Fibroblast of the aortic adventitia (primary cell): ENCODE measurements around the gene IL15RA. TPM values are rescaled to one million over a fixed set of nuclear protein-coding genes. Genes with fewer than 3 reads are reported as not detected.

Experiments used
- DNase-seq: peaks from one replicate; pipeline ENCODE4 v3.0.0-alpha.2; 2010; ENCODE audit warnings: low read depth
- H3K4me3 ChIP-seq: 2 replicates; pipeline ENCODE4 v1.5.1; 2011; ENCODE audit warnings: low read depth, mild to moderate bottlenecking, control low read depth, low read length, moderate library complexity
- small RNA-seq: library from RNA; depleted of rRNA; stranded (forward); fragments of <200 nt; gene quantifications from one replicate; pipeline ENCODE3, GENCODE V24; 2012
- total RNA-seq: library from RNA; depleted of rRNA; stranded (reverse); fragments of >200 nt; gene quantifications from 2 replicates; pipeline ENCODE4 v1.2.3, GENCODE V29; 2012; ENCODE audit warnings: low replicate concordance
- TF ChIP-seq, protein P1 (sequence below): IDR thresholded peaks from 2 replicates; pipeline ENCODE4 v1.5.1; 2011; ENCODE audit warnings: mild to moderate bottlenecking, low read length, control low read depth, inconsistent platforms; ENCODE audit not compliant: insufficient read depth

IL15RA gene
- total RNA-seq, 1 donor: 5.7 TPM

GRCh38 chr10:5906651-5907050 lies 70.7 kb downstream of the IL15RA start:
- no peak overlapping the region for H3K4me3 ChIP-seq
- DNase-seq: no peak
- TF ChIP-seq, protein P1, sequence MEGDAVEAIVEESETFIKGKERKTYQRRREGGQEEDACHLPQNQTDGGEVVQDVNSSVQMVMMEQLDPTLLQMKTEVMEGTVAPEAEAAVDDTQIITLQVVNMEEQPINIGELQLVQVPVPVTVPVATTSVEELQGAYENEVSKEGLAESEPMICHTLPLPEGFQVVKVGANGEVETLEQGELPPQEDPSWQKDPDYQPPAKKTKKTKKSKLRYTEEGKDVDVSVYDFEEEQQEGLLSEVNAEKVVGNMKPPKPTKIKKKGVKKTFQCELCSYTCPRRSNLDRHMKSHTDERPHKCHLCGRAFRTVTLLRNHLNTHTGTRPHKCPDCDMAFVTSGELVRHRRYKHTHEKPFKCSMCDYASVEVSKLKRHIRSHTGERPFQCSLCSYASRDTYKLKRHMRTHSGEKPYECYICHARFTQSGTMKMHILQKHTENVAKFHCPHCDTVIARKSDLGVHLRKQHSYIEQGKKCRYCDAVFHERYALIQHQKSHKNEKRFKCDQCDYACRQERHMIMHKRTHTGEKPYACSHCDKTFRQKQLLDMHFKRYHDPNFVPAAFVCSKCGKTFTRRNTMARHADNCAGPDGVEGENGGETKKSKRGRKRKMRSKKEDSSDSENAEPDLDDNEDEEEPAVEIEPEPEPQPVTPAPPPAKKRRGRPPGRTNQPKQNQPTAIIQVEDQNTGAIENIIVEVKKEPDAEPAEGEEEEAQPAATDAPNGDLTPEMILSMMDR: no peak

- H3K4me3 ChIP-seq: no peak overlapping the region
- DNase-seq: no peak
- TF ChIP-seq, protein P1: no peak
Measured at GRCh38 chr10:5905854-5906507, 71.4 kb downstream of the IL15RA start.

DNA sequence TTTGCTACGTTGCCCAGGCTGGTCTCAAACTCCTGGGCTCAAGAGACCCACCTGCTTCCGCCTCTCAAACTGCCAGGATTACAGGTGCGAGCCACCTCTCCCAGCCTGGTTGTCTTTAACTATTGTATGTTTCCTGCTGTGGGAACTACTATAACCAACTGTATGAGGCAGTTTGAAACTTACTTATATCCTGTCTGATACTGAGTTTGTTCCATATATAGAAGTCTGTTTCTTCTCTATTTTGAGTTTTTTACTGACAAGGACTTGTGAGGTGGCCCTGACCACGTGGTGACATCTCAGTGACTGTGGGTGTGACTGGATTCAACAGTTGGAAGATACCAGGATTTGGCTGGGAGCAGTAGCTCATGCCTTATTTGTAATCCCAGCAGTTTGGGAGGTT lies 73.1 kb downstream of the IL15RA start:
- no peak overlapping the region for H3K4me3 ChIP-seq
- TF ChIP-seq, protein P1: no peak
- no peak for DNase-seq

DNA sequence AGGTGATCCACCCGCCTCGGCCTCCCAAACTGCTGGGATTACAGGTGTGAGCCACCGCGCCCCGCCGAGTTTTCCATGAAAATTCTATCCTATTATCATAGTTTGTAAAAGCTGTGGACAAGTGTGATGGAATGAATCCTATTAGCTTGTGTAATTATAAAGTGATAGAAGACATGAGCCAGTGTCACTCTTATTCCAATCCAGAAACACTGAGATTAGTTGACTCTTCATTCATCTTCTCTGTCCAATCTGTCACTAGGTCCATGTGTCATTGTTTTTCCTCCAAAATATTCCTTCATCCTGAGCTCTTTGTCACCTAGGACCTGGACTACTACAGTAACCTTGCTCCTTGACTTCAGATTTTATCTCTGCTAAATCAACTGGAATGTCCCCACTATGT lies 73.8 kb downstream of the IL15RA start:
- TF ChIP-seq, protein P1: no peak
- DNase-seq: no peak
- no peak overlapping the region for H3K4me3 ChIP-seq

- H3K4me3 ChIP-seq: no peak overlapping the region
- no peak for DNase-seq
- TF ChIP-seq, protein P1: no peak
Measured at GRCh38 chr10:5902511-5903274, 74.7 kb downstream of the IL15RA start.

Small RNA genes lying within 50 kb of the gene (small RNA-seq; reads per million reads assigned to genes)
- not detected for gene RF00397

Other genes starting within 250 kb of the IL15RA start
- gene GDI2, start 164.1 kb downstream of the IL15RA start, total RNA-seq: 482 and 610 TPM in 2 replicates
- gene ANKRD16, start 87.7 kb downstream of the IL15RA start, total RNA-seq: 5.0 and 14.0 TPM in 2 replicates
- gene FBH1, start 87.3 kb downstream of the IL15RA start, total RNA-seq: 59.0 and 61.4 TPM in 2 replicates
- gene IL2RA, start 84.8 kb upstream of the IL15RA start, total RNA-seq: not detected in 2 replicates
- gene RBM17, start 111.5 kb upstream of the IL15RA start, total RNA-seq: 41.8 and 68.9 TPM in 2 replicates
- gene PFKFB3, start 225.4 kb upstream of the IL15RA start, total RNA-seq: 9.4 and 23.0 TPM in 2 replicates